HepG2 (cell line): ENCODE measurements around the gene AMPD2. TPM values are rescaled to one million over a fixed set of nuclear protein-coding genes. Genes with fewer than 3 reads are reported as not detected.

Experiments used
- ARID2 ChIP-seq: sonication (generic); formaldehyde crosslinking; IDR thresholded peaks from 2 replicates; pipeline ENCODE4 v1.8.1; 2022; ENCODE audit warnings: mild to moderate bottlenecking, missing genetic modification reagents, borderline replicate concordance
- JUN ChIP-seq: sonication (generic); formaldehyde crosslinking; IDR thresholded peaks from 2 replicates; pipeline ENCODE4 v1.4.0; 2020; ENCODE audit warnings: mild to moderate bottlenecking, missing genetic modification reagents
- KDM3A ChIP-seq: IDR thresholded peaks from 2 replicates; pipeline ENCODE4 v1.6.1; 2018; ENCODE audit warnings: low read depth, missing compliant biosample characterization
- KDM6A ChIP-seq: IDR thresholded peaks from 2 replicates; pipeline ENCODE4 v1.6.1; 2016; ENCODE audit warnings: low read depth
- MTF2 ChIP-seq: sonication (generic); formaldehyde crosslinking; IDR thresholded peaks from 2 replicates; pipeline ENCODE4 v1.5.0; 2020; ENCODE audit warnings: missing genetic modification reagents, borderline replicate concordance
- RBM39 ChIP-seq: fragments of 200-400 bp; formaldehyde crosslinking; IDR thresholded peaks from one replicate; pipeline ENCODE4 v1.6.1; 2018; ENCODE audit warnings: antibody characterized with exemption, mild to moderate bottlenecking, low read depth, low read length; ENCODE audit not compliant: poor library complexity, severe bottlenecking
- REPIN1 ChIP-seq: sonication (generic); formaldehyde crosslinking; IDR thresholded peaks from 2 replicates; pipeline ENCODE4 v1.8.0; 2022; ENCODE audit warnings: missing genetic modification reagents, low read depth, mild to moderate bottlenecking, borderline replicate concordance
- SP1 ChIP-seq, 2 experiments: fragments of 450-650 bp in 1 of 2; sonication (generic) in 1 of 2; formaldehyde crosslinking in 1 of 2; IDR thresholded peaks; 2 replicates each; pipeline versions ENCODE4 v1.4.0 to v1.6.1; 2016 to 2020; ENCODE audit warnings: missing genetic modification reagents in 1 of 2
- SP5 ChIP-seq: IDR thresholded peaks from 2 replicates; pipeline ENCODE4 v1.6.1; 2016; ENCODE audit warnings: low read depth, borderline replicate concordance
- TRIM24 ChIP-seq: sonication (generic); formaldehyde crosslinking; IDR thresholded peaks from 2 replicates; pipeline ENCODE4 v1.8.0; 2022; ENCODE audit warnings: mild to moderate bottlenecking, missing genetic modification reagents
- ZBTB8A ChIP-seq: sonication (generic); formaldehyde crosslinking; IDR thresholded peaks from 2 replicates; pipeline ENCODE4 v1.4.0; 2020; ENCODE audit warnings: mild to moderate bottlenecking, low read depth, missing genetic modification reagents, borderline replicate concordance
- ZNF446 ChIP-seq: sonication (generic); formaldehyde crosslinking; IDR thresholded peaks from 2 replicates; pipeline ENCODE4 v1.5.0; 2020; ENCODE audit warnings: mild to moderate bottlenecking, missing genetic modification reagents
- ZNF713 ChIP-seq: sonication (generic); formaldehyde crosslinking; IDR thresholded peaks from 2 replicates; pipeline ENCODE4 v1.4.0; 2020; ENCODE audit warnings: mild to moderate bottlenecking, missing genetic modification reagents
- ZNF792 ChIP-seq: IDR thresholded peaks from 2 replicates; pipeline ENCODE4 v1.6.1; 2016
- ZZZ3 ChIP-seq: sonication (generic); formaldehyde crosslinking; IDR thresholded peaks from 2 replicates; pipeline ENCODE4 v1.4.0; 2020; ENCODE audit warnings: missing genetic modification reagents, mild to moderate bottlenecking, borderline replicate concordance
- polyA plus RNA-seq, 8 experiments: library from polyadenylated mRNA; depleted of rRNA in 3 of 8; stranded (reverse) in 7 of 8; unstranded in 1 of 8; fragments of >200 nt; fragmentation: Illumina TruSeq in 4 of 8; extraction: Trizol in 4 of 8; gene quantifications; 2 replicates each; pipeline versions ENCODE4 v1.2.1 to v1.2.3, GENCODE V29; 2011 to 2016; ENCODE audit warnings: low read depth in 4 of 8, missing spikeins in 1 of 8, mixed read lengths in 1 of 8; ENCODE audit not compliant: insufficient read depth in 1 of 8
- total RNA-seq, 5 experiments: library from RNA; depleted of rRNA; stranded (reverse); fragments of >200 nt; fragmentation: Illumina TruSeq; extraction: Trizol; gene quantifications; 2 replicates each; pipeline ENCODE4 v1.2.3, GENCODE V29; 2016; ENCODE audit warnings: low read depth in 1 of 5
- TF ChIP-seq, protein P1 (sequence below): sonication (generic); formaldehyde crosslinking; IDR thresholded peaks from 2 replicates; pipeline ENCODE4 v1.4.0; 2020; ENCODE audit warnings: mild to moderate bottlenecking, missing genetic modification reagents, borderline replicate concordance
- TF ChIP-seq, protein P2 (sequence below): IDR thresholded peaks from 2 replicates; pipeline ENCODE4 v1.6.1; 2016; ENCODE audit warnings: missing compliant biosample characterization, missing genetic modification reagents, borderline replicate concordance
- TF ChIP-seq, protein P3 (sequence below): IDR thresholded peaks from 2 replicates; pipeline ENCODE4 v1.4.0; 2020; ENCODE audit warnings: mild to moderate bottlenecking, missing genetic modification reagents

The AMPD2 gene
- total and polyA plus RNA-seq, 2 of the 13 experiments (the other 11 are each of a cell fraction or from before 2014, with no cell fraction given), result 62.3 to 82.0 TPM

DNA sequence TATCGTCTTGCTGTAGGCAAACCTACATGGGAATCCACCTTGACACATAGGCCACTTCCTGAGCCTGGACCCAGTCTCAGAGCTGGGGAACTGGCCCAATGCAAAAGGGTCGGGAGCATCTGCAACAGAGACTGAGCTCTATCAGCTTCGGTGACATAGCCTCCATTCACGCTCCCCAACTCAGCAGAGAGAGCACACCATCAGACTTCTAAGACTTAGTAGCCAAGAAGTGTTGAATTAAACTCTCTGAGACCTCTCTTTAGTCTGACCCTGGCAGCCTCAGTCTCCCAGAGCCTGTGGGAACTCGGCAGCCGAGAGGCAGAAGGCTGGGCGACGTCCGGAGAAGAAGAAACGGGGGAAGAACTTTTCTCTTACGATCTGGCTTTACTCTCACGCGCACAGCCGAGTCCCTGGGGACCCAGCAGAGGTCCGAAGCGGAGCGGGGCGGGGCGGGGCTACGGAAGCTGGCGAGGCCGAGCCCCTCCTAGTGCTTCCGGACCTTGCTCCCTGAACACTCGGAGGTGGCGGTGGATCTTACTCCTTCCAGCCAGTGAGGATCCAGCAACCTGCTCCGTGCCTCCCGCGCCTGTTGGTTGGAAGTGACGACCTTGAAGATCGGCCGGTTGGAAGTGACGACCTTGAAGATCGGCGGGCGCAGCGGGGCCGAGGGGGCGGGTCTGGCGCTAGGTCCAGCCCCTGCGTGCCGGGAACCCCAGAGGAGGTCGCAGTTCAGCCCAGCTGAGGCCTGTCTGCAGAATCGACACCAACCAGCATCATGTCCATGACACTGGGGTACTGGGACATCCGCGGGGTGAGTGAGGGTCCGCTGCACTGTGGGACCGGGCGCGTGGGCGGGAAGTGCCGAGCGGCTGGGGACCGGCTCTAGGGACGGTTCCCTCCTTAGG, 36.2 kb downstream of the AMPD2 start, which contains the start of gene GSTM4 (continued):
- TF ChIP-seq ZNF713 (CRISPR knock-in tag) (no peak), ZBTB8A (CRISPR knock-in tag) (peak; percentile 73; the same call in 1 of the 2 replicates), ZNF446 (CRISPR knock-in tag) (no peak), REPIN1 (peak; percentile 50; the same call in 1 of the 2 replicates), KDM6A (CRISPR knock-in tag) (0 out of 2 replicates have a peak, but pooled peaks have one; percentile 10), MTF2 (CRISPR knock-in tag) (no peak), ZNF792 (CRISPR knock-in tag) (peak; percentile 85; the same call in 1 of the 2 replicates), SP5 (CRISPR knock-in tag) (no peak; the same call in none of the 2 replicates), JUN (peak; percentile 36; the same call in 1 of the 2 replicates), ZZZ3 (peak; percentile 80; the same call in 1 of the 2 replicates), RBM39 (no peak), SP1 (IDR thresholded peaks at IDR 0.05) (no peak), SP1 (CRISPR knock-in tag; IDR thresholded peaks at IDR 0.05) (peak; percentile 75), TRIM24 (CRISPR knock-in tag) (no peak), KDM3A (no peak), ARID2 (CRISPR knock-in tag) (0 out of 2 replicates have a peak, but pooled peaks have one; percentile 63)
- TF ChIP-seq, protein P1, sequence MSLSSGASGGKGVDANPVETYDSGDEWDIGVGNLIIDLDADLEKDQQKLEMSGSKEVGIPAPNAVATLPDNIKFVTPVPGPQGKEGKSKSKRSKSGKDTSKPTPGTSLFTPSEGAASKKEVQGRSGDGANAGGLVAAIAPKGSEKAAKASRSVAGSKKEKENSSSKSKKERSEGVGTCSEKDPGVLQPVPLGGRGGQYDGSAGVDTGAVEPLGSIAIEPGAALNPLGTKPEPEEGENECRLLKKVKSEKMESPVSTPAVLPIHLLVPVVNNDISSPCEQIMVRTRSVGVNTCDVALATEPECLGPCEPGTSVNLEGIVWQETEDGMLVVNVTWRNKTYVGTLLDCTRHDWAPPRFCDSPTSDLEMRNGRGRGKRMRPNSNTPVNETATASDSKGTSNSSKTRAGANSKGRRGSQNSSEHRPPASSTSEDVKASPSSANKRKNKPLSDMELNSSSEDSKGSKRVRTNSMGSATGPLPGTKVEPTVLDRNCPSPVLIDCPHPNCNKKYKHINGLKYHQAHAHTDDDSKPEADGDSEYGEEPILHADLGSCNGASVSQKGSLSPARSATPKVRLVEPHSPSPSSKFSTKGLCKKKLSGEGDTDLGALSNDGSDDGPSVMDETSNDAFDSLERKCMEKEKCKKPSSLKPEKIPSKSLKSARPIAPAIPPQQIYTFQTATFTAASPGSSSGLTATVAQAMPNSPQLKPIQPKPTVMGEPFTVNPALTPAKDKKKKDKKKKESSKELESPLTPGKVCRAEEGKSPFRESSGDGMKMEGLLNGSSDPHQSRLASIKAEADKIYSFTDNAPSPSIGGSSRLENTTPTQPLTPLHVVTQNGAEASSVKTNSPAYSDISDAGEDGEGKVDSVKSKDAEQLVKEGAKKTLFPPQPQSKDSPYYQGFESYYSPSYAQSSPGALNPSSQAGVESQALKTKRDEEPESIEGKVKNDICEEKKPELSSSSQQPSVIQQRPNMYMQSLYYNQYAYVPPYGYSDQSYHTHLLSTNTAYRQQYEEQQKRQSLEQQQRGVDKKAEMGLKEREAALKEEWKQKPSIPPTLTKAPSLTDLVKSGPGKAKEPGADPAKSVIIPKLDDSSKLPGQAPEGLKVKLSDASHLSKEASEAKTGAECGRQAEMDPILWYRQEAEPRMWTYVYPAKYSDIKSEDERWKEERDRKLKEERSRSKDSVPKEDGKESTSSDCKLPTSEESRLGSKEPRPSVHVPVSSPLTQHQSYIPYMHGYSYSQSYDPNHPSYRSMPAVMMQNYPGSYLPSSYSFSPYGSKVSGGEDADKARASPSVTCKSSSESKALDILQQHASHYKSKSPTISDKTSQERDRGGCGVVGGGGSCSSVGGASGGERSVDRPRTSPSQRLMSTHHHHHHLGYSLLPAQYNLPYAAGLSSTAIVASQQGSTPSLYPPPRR (CRISPR knock-in tag), result 0 out of 2 replicates have a peak, but pooled peaks have one; percentile 42
- TF ChIP-seq, protein P2, sequence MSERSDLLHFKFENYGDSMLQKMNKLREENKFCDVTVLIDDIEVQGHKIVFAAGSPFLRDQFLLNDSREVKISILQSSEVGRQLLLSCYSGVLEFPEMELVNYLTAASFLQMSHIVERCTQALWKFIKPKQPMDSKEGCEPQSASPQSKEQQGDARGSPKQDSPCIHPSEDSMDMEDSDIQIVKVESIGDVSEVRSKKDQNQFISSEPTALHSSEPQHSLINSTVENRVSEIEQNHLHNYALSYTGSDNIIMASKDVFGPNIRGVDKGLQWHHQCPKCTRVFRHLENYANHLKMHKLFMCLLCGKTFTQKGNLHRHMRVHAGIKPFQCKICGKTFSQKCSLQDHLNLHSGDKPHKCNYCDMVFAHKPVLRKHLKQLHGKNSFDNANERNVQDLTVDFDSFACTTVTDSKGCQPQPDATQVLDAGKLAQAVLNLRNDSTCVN (CRISPR knock-in tag), result peak; percentile 71; the same call in 1 of the 2 replicates
- TF ChIP-seq, protein P3, sequence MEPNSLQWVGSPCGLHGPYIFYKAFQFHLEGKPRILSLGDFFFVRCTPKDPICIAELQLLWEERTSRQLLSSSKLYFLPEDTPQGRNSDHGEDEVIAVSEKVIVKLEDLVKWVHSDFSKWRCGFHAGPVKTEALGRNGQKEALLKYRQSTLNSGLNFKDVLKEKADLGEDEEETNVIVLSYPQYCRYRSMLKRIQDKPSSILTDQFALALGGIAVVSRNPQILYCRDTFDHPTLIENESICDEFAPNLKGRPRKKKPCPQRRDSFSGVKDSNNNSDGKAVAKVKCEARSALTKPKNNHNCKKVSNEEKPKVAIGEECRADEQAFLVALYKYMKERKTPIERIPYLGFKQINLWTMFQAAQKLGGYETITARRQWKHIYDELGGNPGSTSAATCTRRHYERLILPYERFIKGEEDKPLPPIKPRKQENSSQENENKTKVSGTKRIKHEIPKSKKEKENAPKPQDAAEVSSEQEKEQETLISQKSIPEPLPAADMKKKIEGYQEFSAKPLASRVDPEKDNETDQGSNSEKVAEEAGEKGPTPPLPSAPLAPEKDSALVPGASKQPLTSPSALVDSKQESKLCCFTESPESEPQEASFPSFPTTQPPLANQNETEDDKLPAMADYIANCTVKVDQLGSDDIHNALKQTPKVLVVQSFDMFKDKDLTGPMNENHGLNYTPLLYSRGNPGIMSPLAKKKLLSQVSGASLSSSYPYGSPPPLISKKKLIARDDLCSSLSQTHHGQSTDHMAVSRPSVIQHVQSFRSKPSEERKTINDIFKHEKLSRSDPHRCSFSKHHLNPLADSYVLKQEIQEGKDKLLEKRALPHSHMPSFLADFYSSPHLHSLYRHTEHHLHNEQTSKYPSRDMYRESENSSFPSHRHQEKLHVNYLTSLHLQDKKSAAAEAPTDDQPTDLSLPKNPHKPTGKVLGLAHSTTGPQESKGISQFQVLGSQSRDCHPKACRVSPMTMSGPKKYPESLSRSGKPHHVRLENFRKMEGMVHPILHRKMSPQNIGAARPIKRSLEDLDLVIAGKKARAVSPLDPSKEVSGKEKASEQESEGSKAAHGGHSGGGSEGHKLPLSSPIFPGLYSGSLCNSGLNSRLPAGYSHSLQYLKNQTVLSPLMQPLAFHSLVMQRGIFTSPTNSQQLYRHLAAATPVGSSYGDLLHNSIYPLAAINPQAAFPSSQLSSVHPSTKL (CRISPR knock-in tag), result peak; percentile 57; the same call in 1 of the 2 replicates
